Testis (tissue), 3 donors: Measurements from ENCODE around the gene CYB5RL. TPM values are rescaled to one million over a fixed set of nuclear protein-coding genes. Genes with fewer than 3 reads are reported as not detected.

Experiments
- DNase-seq: peaks from one replicate; pipeline ENCODE4 v3.0.0-alpha.2; 2019
- H3K27ac ChIP-seq, 2 donors: fragments of 200-600 bp; sonication (generic); one replicate each; pipeline ENCODE4 v1.5.1; 2019
- H3K27me3 ChIP-seq: fragments of 200-600 bp; sonication (generic); one replicate; pipeline ENCODE4 v1.5.1; 2019
- H3K36me3 ChIP-seq: fragments of 200-600 bp; sonication (generic); one replicate; pipeline ENCODE4 v1.5.1; 2017; ENCODE audit warnings: low read depth; ENCODE audit errors: missing control alignments
- H3K4me1 ChIP-seq: fragments of 200-600 bp; sonication (generic); one replicate; pipeline ENCODE4 v1.5.1; 2019
- H3K4me3 ChIP-seq, 2 donors: fragments of 200-600 bp; sonication (generic); one replicate each; pipeline ENCODE4 v1.5.1; 2017 to 2019
- H3K9me3 ChIP-seq: fragments of 200-600 bp; sonication (generic); one replicate; pipeline ENCODE4 v1.5.1; 2017
- CTCF ChIP-seq, 3 experiments: fragments of 450-650 bp in 2 of 3; fragments of 200-600 bp in 1 of 3; sonication (generic) in 1 of 3; IDR thresholded peaks; one replicate each; pipeline ENCODE4 v1.5.1; 2016 to 2019; ENCODE audit warnings: antibody characterized with exemption in 3 of 3, mild to moderate bottlenecking in 2 of 3, moderate library complexity in 1 of 3
- POLR2A ChIP-seq: fragments of 450-650 bp; IDR thresholded peaks from one replicate; pipeline ENCODE4 v1.6.1; 2017; ENCODE audit warnings: antibody characterized with exemption, mild to moderate bottlenecking, moderate library complexity
- WGBS, 2 donors: methylation state at CpG; one replicate each; pipeline ENCODE4 v1.1.5; 2018; 5-methylcytosine and 5-hydroxymethylcytosine counted together
- intact Hi-C: fragments of 100-400 bp; cut with DNase I; formaldehyde crosslinking; loops from one replicate; pipeline ENCODE4 v1.15.1; 2023; ENCODE audit warnings: low total_unique reads
- polyA plus RNA-seq: library from polyadenylated mRNA; stranded (reverse); fragments of 350-450 nt; fragmentation: Illumina TruSeq; extraction: RNeasy Lipid Tissue Mini Kit (QIAGEN cat#74804); gene quantifications from one replicate; pipeline ENCODE4 v1.2.3, GENCODE V29; 2014; ENCODE audit warnings: low read depth, low replicate concordance; ENCODE audit not compliant: insufficient read depth
- total RNA-seq, 2 donors: library from RNA; depleted of rRNA; stranded (reverse); fragments of >200 nt; gene quantifications; one replicate each; pipeline ENCODE4 v1.2.3, GENCODE V29; 2016

Gene CYB5RL
- total and polyA plus RNA-seq, 3 donors from 2014 or later, result 6.3 to 11.5 (median 8.7) TPM

GRCh38 chr1:54173681-54174080, 26.1 kb downstream of the CYB5RL start:
- 65 to 83% methylated on average over 9 of the region's 9 CpGs for WGBS, 2 donors
- intact Hi-C loops, result no loop called here
- Histone ChIP-seq H3K36me3 (no peaks in the 10 kb centered on the region), H3K9me3 (no peaks in the 10 kb centered on the region), H3K27me3 (no peaks in the 10 kb centered on the region), H3K4me3 (no peak overlapping the region), H3K27ac (no peak overlapping the region), H3K4me1 (no peaks in the 10 kb centered on the region)
- DNase-seq, result no peak
- TF ChIP-seq POLR2A (no peak), CTCF (IDR thresholded peaks at IDR 0.05) (no peak)

- H3K27me3 ChIP-seq, result no peaks in the 10 kb centered on the region
- TF ChIP-seq CTCF (IDR thresholded peaks at IDR 0.05), result no peak
- TF ChIP-seq POLR2A, result no peak
- no peaks in the 10 kb centered on the region for H3K9me3 ChIP-seq
- H3K27ac ChIP-seq, result no peak overlapping the region
- no peaks in the 10 kb centered on the region for H3K36me3 ChIP-seq
- H3K4me3 ChIP-seq, result no peak overlapping the region
- DNase-seq, result no peak
- intact Hi-C loops, result no loop called here
- WGBS, 2 donors, result 76 to 82% methylated on average over 10 of the region's 10 CpGs
- no peaks in the 10 kb centered on the region for H3K4me1 ChIP-seq
Observed at GRCh38 chr1:54172614-54173599, 26.9 kb downstream of the CYB5RL start.

- TF ChIP-seq POLR2A (no peak), CTCF (IDR thresholded peaks at IDR 0.05) (no peak)
- no peaks in the 10 kb centered on the region for H3K36me3 ChIP-seq
- DNase-seq, result no peak
- H3K27me3 ChIP-seq, result no peaks in the 10 kb centered on the region
- no peak overlapping the region for H3K4me3 ChIP-seq
- intact Hi-C loops, result no loop called here
- WGBS, 2 donors, result 91 to 96% methylated on average over 6 to 8 of the region's 8 CpGs
- no peak overlapping the region for H3K27ac ChIP-seq
- H3K9me3 ChIP-seq, result no peaks in the 10 kb centered on the region
- H3K4me1 ChIP-seq, result no peaks in the 10 kb centered on the region
Observed at GRCh38 chr1:54171606-54172005, 28.2 kb downstream of the CYB5RL start.

- DNase-seq, result no peak
- H3K27ac ChIP-seq, result no peak overlapping the region
- H3K9me3 ChIP-seq, result no peaks in the 10 kb centered on the region
- no peaks in the 10 kb centered on the region for H3K4me1 ChIP-seq
- H3K27me3 ChIP-seq, result no peaks in the 10 kb centered on the region
- H3K4me3 ChIP-seq, result no peak overlapping the region
- TF ChIP-seq POLR2A (no peak), CTCF (IDR thresholded peaks at IDR 0.05) (no peak)
- WGBS, 2 donors, result 79 to 85% methylated on average over 5 to 8 of the region's 8 CpGs
- H3K36me3 ChIP-seq, result no peaks in the 10 kb centered on the region
- intact Hi-C loops, result no loop called here
Observed at GRCh38 chr1:54171016-54171415, 28.8 kb downstream of the CYB5RL start.
